NCI-H2029 treated with DMSO at 0.1 percent for 48 hours (cell line): Measurements from ENCODE around the gene CIB1.
"Not testable (repeated sequence)": the region's sequence is repeated elsewhere in the genome, so short reads cannot be mapped to it uniquely, and the experiment has no call there.

Source experiments
- DNase-seq: peaks from one replicate; lab custom pipeline; 2025; lab: John Stamatoyannopoulos, UW

Gene CIB1

DNA sequence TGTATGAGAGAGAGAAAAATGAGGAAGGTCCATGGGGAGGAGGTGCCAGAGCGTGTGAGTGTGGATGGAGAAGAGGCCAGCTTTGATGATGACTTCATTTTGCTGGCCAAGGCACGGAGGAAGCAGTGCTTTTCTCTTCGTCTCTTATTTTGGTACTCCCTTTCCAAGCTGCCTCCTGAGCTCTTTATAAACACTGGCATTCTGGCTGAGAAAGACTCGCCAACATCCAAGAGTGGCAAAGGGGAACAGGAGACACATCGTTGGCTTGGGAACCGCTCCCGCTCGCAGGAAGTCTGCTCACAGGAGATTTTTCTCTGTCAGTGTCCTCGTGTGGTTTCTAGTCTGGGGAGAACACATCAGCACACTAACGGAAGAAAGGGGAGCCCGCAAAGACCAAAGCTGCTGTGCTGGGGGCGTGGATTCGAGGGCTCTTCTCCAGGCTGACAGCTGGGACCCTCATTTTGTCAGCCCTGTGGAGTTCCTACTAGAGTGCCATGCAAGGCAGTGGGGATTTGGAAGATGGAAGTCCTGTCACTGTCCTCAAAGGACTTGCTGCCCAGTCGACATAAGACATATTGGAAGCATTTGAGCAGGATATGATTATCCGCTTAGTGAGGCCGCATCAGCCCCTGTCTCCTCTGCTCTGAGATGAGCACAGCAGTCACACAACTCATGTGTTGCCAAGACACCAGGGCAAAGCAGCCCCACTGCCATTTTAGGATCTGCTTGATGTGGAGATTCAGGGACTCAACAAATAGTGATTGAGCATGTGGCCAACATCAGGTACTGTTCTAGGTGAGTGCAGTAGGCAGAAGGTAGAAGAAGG, 40.6 kb downstream of the CIB1 start:
- DNase-seq, result no peak

DNA sequence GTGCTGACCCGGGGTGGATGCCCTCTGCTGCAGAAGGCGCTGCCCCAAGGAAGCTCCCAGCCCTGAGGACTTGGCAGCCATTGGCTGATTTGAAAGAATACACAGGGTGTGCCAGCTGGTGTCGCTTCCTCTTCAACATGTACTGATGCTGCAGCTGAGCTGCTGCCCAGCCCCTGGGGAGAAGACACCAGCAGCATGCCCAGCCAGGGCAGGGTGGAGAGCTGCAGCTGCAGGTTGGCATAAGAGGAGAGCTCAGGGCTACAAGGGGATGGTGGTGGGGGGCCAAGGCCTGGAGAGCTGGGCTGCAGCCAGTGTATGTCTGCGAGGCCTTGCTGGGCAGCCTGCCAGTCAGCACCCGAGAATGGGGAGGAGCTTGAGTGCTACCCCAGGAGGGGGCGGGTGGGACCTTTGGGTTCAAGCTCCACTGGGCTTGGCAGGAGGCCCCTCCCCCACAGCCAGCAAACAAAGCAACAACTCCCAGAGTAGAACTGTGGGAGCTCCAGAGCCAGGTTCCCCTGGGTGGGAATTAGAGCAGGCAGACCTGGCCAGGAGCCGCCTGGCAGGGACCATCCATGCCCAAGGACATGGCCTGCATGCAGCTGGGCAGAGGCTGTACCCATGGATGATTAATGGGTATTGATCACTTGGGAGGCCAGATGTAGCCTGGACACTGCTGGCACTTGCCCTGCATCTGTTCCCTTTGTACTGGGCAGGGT, 41.8 kb downstream of the CIB1 start:
- peak; percentile 92 for DNase-seq

DNA sequence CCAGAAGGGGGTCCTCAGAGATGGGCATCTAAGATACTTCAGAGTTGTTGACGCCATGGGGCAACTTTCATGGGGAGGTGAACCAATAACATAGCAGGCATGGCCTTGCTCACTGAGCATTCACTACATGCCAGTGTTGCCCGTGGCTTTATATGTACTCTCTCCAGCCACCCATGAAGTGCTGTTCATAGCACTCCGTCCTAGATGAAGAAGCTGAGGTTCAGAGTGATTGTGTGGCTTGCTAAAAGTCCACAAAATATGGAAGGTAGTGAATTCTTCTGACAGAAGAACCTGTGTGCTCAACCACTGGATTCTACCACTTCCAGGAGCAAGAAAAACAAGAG, 42.4 kb downstream of the CIB1 start:
- DNase-seq, result no peak

DNA sequence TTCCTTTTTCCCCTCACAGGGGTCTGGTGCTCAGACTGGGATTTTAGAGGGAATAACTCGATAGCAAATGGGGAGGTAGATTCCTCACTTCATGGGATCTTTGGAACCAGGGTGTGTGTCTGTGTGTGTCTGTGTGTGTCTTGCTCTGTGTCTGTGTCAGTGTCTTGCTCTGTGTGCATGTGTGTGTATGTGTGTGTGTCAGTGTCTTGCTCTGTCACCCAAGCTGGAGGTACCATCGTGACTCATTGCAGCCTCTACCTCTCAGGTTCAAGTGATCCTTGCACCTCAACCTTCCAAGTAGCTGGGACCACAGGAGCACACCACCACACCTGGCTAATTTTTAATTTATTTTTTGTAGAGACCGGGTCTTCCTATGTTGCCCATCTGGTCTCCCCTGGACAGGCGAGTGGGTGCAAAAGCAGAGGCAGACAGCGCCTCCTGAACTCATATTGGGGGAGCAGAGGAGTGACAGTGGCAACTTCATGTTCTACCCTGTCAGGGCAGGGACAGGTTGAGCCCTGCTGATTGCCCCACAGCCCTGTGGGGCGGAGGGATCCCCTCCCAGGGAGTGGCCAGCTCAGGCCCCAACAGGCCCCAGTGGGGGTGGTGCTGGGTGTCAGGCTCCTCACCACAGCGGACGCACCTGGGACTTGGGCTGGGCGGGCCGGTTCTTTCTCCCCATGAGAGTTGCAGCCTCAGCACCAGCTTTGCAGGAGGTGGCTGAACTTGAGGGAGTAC, 43.0 kb downstream of the CIB1 start:
- DNase-seq, result no peak

DNA sequence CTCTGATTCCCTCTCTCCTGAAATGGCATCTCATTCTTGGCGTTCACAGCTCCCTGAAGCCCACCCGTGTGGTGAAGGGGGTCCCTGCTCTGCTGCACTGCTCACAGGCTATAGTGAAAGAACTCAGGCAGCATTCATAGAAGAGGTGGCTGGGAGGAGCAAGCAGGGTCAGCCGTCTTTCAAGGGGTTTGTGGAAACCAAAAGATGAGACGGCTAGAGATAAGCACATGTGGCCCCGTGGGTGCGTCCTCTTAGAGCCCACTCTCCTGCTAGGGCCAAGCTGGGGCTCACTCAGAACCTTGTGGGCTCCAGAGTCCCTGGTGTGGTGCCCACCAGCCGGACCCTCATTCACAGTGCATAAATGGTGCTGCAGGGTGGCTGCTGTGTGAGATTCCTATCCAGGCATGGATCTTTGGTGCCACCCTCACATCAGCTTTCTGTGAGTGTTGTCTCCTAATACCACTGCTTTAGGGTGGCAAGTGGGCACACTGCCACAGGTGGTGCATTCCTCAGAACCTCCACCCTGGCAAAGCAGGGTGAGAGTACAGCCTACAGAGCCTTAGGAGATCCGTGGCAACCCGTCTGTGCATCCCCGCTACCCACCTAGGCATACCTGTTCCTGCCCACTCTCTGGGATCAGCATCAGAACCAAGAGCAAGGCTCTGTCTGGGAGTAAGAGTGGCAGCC, 43.8 kb downstream of the CIB1 start:
- no peak for DNase-seq

DNA sequence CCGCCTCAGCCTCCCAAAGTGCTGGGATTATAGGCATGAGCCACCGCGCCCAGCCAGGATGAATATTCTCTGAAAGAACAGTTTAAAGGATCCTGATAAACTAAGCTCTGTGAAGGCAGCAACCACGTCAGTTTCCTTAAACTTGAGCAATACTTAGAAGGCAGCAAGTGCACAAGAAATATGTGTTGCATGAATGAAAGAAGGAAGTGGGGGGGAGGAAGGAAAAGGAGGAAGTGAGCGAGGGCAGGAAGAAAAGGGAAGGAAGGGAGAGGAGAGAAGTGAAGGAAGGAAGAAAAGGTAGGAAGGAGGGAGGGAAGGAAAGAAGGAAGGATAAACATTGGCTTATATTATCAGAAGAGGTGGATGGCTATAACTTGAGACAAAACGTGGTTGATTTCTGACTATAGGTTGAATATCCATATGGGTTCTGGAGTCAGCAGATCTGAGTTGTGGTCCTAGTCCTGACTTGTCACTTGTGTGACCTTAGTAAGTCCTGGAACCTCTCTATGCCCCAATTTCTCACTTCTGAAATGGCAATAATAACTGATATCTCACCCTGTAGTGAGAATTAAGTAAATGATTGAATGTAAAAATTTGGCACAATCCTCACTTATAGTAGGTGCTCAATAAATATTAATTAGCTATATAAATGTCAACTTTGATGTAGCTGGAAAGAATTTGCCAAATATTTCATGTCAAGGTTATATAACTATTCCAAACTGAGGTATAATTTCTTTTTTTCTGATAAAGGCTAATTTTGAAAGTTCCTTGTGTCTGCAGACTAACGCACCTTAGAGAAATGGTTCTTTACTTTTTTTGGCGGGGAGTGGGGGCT, 44.6 kb downstream of the CIB1 start:
- no peak for DNase-seq

DNA sequence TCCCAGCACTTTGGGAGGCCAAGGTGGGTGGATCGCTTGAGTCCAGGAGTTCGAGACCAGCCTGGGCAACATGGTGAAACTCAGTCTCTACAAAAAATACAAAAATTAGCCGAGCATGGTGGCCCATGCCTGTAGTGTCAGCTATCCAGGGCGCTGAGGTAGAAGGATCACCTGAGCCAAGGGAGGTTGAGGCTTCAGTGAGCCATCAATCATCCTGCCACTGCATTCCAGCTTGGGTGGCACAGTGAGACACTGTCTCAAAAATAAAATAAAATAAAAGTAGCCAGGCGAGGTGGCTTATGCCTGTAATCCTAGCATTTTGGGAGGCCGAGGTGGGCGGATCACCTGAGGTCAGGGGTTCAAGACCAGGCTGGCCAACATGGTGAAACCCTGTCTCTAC, 45.7 kb downstream of the CIB1 start:
- DNase-seq, result not testable (repeated sequence)

DNA sequence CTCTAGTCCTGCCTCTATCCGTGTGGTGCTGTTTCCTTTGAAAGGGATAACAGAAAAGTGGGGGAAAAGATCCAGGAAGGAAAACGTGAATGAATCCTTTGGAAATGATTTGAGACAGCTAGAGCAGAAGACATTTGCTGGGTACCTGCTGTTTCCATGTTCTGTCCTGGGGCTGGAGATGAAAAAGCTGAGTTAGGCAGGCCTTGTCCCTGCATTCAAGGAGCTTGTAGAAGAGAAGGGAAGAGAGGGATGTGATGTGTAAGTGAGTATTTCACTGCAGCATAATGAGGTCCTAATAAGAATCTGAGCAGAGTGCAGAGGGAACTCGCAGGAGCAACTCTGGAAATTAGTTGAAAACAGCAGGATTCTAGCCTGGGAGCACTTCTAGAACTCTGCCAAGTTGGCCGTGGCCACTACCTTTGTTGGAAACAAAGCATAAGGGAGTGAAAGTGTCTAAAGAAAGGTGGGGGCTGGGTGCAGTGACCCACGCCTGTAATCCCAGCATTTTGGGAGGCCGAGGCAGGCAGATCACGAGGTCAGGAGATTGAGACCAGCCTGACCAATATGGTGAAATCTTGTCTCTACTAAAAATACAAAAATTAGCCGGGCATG, 46.4 kb downstream of the CIB1 start:
- DNase-seq, result no peak

DNA sequence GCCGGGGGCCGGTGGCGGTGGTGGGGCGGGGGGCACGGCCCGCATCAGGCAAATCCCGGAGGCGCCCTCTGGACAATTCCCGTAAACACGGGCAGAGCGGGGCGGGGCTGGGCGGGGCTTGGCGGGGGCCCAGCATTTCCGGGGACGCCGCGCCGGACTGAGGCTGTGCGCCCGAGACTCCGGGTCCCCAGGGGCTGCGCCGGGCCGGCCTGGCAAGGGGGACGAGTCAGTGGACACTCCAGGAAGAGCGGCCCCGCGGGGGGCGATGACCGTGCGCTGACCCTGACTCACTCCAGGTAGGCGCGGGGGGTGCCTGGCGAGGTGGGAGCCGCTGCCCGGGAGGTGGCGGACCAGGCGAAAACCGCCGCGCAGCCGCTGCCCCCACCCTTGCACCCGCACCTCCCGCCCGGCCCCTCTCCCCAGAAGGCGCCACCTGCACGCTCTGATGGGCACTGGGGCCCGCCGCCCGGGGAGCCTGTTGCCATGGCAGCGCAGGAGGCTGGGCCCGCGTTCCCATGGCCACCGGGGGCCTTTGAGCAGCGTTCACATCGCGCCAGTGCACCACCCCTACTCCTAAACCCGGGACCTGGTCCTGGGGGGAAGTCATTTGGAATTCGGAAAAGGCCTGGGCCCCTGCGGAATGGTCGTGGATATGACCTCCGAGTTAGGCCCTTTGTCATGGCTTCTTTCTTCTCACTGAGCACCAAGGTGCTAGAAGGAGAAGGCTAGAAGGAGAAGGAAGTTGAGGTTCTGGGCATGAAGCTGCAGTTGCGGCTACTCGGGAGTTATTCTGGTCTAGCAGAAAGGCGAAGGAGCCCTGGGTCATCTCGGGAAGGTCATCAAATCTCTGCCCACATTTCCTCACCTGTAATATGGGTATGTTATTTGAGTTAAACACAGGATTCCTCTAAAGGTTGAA, 48.7 kb downstream of the CIB1 start:
- no peak for DNase-seq

DNA sequence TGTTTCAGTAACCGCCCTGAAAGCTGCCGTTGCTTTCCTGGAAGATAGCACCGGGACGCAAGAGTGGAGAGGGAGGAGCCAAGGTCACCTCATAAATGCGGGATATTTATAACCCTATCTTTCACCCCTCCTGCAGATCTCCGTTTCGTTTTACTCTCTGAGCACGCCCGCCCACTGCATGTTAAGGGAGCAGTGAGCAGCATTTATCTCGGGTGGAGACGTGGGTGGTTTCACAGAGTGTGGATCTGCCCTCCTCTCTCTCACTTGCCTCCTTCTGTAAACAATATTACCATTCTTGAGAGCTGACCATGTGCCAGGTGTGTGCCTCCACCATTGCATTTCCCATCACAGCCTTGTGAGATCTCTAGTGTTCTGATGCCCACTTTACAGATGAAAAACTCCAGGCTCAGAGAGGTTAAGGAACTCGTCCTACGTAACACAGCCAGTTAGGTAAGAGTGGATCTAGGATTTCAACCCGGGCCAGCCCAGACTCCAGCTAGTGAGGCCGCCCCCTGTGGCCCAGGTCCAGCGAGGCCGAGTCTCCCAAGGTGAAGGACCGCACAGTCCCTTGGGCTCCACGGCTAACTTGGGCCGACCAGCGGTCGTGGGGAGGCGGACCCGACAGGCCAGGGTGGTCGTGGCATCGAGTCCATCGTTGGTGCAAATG, 49.5 kb downstream of the CIB1 start:
- peak; percentile 33 for DNase-seq

DNA sequence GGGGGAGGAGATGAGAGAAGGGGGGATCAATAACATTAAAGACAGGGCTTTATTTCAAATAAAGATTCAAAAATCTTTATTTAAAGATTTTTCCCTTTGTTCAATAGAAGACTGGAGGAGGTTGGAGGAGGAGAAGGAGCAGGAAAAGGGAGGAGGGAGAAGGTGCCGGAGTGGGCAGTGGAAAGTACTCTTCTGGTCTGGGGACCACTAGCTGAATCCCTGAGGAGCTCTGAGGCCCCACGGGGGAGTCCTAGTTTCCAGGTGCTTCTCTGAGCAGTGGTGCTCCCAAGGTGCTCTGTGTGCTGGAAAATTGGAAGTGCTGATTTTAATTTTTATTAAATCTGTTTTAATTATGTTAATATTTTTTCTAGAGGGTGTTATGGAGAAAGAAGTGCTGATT, 52.0 kb downstream of the CIB1 start:
- no peak for DNase-seq
